GM12878 (cell line): Measurements from ENCODE around the gene REV3L. TPM values are rescaled to one million over a fixed set of nuclear protein-coding genes. Genes with fewer than 3 reads are reported as not detected.

ENCODE experiments used
- ATAC-seq: fragments of 200-7000 bp; cut with Tn5 transposase; 3 replicates; pipeline ENCODE4 v1.9.1; 2020; ENCODE audit warnings: mild to moderate bottlenecking, moderate library complexity
- BruUV-seq: library from RNA; stranded (reverse); fragments of 400-500 nt; replicated peaks from 2 replicates; lab custom pipeline; 2021; lab: Mats Ljungman, UMichigan
- CTCF ChIA-PET: fragments of 300-600 bp; sonication (Branson Sonifier 250); formaldehyde crosslinking; extraction: SDS; loops from one replicate; lab custom pipeline; 2021; ENCODE audit warnings: inconsistent platforms; lab: Yijun Ruan, JAX
- POLR2A ChIA-PET: fragments of 350-600 bp; formaldehyde crosslinking; extraction: SDS; loops from one replicate; lab custom pipeline; 2021; ENCODE audit warnings: inconsistent platforms; lab: Charles Lee
- RAD21 ChIA-PET: fragments of 300-600 bp; sonication (Branson Sonifier 250); formaldehyde crosslinking; loops from one replicate; lab custom pipeline; 2023; ENCODE audit warnings: antibody characterized with exemption; ENCODE audit not compliant: unreplicated experiment; lab: Charles Lee
- SMC1A ChIA-PET: fragments of 300-600 bp; sonication (Branson Sonifier 250); formaldehyde crosslinking; loops from one replicate; lab custom pipeline; 2023; ENCODE audit not compliant: unreplicated experiment, uncharacterized antibody; lab: Charles Lee
- DNase-seq: peaks from one replicate; pipeline ENCODE4 v3.0.0-alpha.2; 2011; ENCODE audit warnings: low read depth, low spot score
- FAIRE-seq: peaks from 3 replicates; lab custom pipeline; 2011; peaks lifted over from hg19 to GRCh38; lab: Jason Lieb, UNC
- H2AFZ ChIP-seq: 2 replicates; pipeline ENCODE4 v1.6.0; 2011; ENCODE audit warnings: low read depth, low read length, control low read depth; ENCODE audit not compliant: control insufficient read depth
- H3K27ac ChIP-seq: 2 replicates; pipeline ENCODE4 v1.5.1; 2011; ENCODE audit warnings: control low read depth; ENCODE audit not compliant: control insufficient read depth, insufficient read depth
- H3K27me3 ChIP-seq, 2 experiments: replicated peaks in 1 of 2; 2 replicates each; pipeline versions ENCODE4 v1.6.0 to v1.6.1; 2011; ENCODE audit warnings: low read length in 1 of 2; ENCODE audit not compliant: control insufficient read depth in 2 of 2, insufficient read depth in 2 of 2
- H3K36me3 ChIP-seq, 2 experiments: 2 replicates each; pipeline ENCODE4 v1.5.1; 2011; ENCODE audit warnings: low read length in 1 of 2; ENCODE audit not compliant: control insufficient read depth in 2 of 2, insufficient read depth in 2 of 2
- H3K4me1 ChIP-seq: 2 replicates; pipeline ENCODE4 v1.6.1; 2011; ENCODE audit warnings: mild to moderate bottlenecking, low read length, moderate library complexity, mixed read lengths; ENCODE audit not compliant: control insufficient read depth, insufficient read depth
- H3K4me2 ChIP-seq: 2 replicates; pipeline ENCODE4 v1.6.0; 2011; ENCODE audit warnings: control low read depth; ENCODE audit not compliant: control insufficient read depth, insufficient read depth
- H3K4me3 ChIP-seq: fragments of 200-600 bp; sonication (generic); 2 replicates; pipeline ENCODE4 v1.5.1; 2016
- H3K79me2 ChIP-seq: 2 replicates; pipeline ENCODE4 v1.6.0; 2011; ENCODE audit warnings: low read length; ENCODE audit not compliant: control insufficient read depth, insufficient read depth
- H3K9ac ChIP-seq: 2 replicates; pipeline ENCODE4 v1.8.0; 2011; ENCODE audit warnings: low read length, control low read depth, mixed read lengths; ENCODE audit not compliant: control insufficient read depth, insufficient read depth
- H3K9me3 ChIP-seq: replicated peaks from 3 replicates; pipeline ENCODE4 v1.5.1; 2011; ENCODE audit warnings: mild to moderate bottlenecking, low read length; ENCODE audit not compliant: control insufficient read depth, insufficient read depth
- H4K20me1 ChIP-seq: 2 replicates; pipeline ENCODE4 v1.6.0; 2011; ENCODE audit not compliant: control insufficient read depth, insufficient read depth
- BRCA1 ChIP-seq: IDR thresholded peaks from 2 replicates; pipeline ENCODE4 v1.6.1; 2011; ENCODE audit warnings: low read depth, low read length, improper control_type of control experiment
- GATAD2B ChIP-seq: fragments of 450-650 bp; conservative IDR thresholded peaks from 2 replicates; pipeline ENCODE4 v1.6.1; 2017; ENCODE audit warnings: low read depth, mild to moderate bottlenecking, moderate library complexity
- HDGF ChIP-seq: fragments of 450-650 bp; IDR thresholded peaks from 2 replicates; pipeline ENCODE4 v1.6.1; 2016; ENCODE audit warnings: antibody characterized with exemption
- MYC ChIP-seq: IDR thresholded peaks from 2 replicates; pipeline ENCODE4 v1.6.1; 2011; ENCODE audit warnings: mild to moderate bottlenecking, low read length, moderate library complexity, inconsistent platforms; ENCODE audit not compliant: insufficient read depth, insufficient replicate concordance, insufficient read length, severe bottlenecking
- TBL1XR1 ChIP-seq: IDR thresholded peaks from 2 replicates; pipeline ENCODE4 v1.6.1; 2012; ENCODE audit warnings: low read depth, low read length, improper control_type of control experiment
- WGBS: methylation state at CpG from one replicate; pipeline ENCODE4 v1.1.6; 2016; ENCODE audit warnings: low lambda C conversion rate; ENCODE audit not compliant: insufficient replicate concordance, insufficient coverage; ENCODE audit errors: missing lambda C conversion rate; 5-methylcytosine and 5-hydroxymethylcytosine counted together
- in situ Hi-C: fragments of 300-500 bp; cut with MboI; formaldehyde crosslinking; loops from 9 replicates; pipeline ENCODE4 v1.14.3; 2018; ENCODE audit warnings: mixed read lengths
- intact Hi-C: fragments of 100-400 bp; cut with micrococcal nuclease; formaldehyde crosslinking; loops from one replicate; pipeline ENCODE4 v1.14.2; 2022; ENCODE audit not compliant: unreplicated experiment
- polyA plus RNA-seq, 11 experiments: library from polyadenylated mRNA; depleted of rRNA in 4 of 11; unstranded in 6 of 11; stranded (reverse) in 5 of 11; fragments of >200 nt; fragmentation: Nextera tagmentation in 4 of 11; fragmentation: Illumina TruSeq in 1 of 11; extraction: Ambion mirVana in 4 of 11; extraction: Trizol in 1 of 11; gene quantifications; 1 replicate in 1 of 11; 2 replicates in 10 of 11; pipeline versions ENCODE4 v1.2.1 to v1.2.3, GENCODE V29; 2011 to 2016; ENCODE audit warnings: inconsistent platforms in 2 of 11, missing spikeins in 2 of 11, low read depth in 1 of 11
- total RNA-seq, 4 experiments: library from RNA; depleted of rRNA in 3 of 4; stranded (reverse); fragments of >200 nt in 3 of 4; fragmentation: Illumina TruSeq in 1 of 4; extraction: Trizol in 1 of 4; gene quantifications; 2 replicates each; pipeline versions ENCODE4 v1.2.1 to v1.2.3, GENCODE V29; 2013 to 2021
- TF ChIP-seq, protein P1 (sequence below): fragments of 450-650 bp; IDR thresholded peaks from 2 replicates; pipeline ENCODE4 v1.6.1; 2014; ENCODE audit warnings: mild to moderate bottlenecking
- TF ChIP-seq, protein P2 (sequence below): IDR thresholded peaks from 2 replicates; pipeline ENCODE4 v1.6.1; 2012; ENCODE audit warnings: low read depth, low read length, improper control_type of control experiment

REV3L gene
- total and polyA plus RNA-seq, 10 of the 15 experiments (the other 5 are each of a cell fraction or from before 2014, with no cell fraction given): 7.6 to 33.6 (median 21.5) TPM

DNA sequence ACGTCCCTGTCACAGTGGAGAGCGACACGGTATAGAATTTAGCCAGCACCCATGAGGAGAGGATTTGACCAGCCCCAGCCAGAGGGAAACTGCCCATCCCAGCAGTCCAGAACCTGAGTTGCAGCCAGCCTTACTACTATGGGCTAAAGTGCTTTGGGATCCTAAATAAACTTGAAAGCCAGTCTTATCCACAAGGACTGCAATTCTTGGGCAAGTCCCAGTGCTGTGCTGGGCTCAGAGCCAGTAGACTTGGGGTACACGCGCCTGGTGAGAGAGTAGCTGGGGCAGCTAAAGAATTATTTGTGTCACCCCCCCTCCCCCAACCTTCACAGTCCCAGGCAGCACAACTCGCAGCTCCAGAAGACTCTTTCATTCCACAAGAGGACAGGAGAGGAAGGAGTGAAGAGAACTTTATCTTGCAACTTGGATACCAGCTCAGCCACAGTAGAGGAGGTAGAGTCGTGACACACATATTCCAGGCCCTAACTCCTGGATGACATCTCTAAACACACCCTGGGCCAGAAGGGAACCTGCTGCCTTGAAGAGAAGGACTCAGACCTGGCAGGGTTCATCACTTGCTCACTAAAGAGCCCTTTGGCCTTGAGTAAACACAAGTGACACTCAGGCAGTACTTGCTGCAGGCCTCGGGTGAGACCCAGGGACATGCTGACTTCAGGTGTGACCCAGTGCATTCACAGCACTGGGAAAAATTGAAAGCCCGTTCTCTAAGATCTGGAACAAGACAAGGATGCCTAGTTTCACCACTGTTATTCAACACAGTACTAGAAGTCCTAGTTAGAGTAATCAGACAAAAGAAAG is 100.3 kb downstream of the REV3L start:
- RAD21 ChIA-PET: no interaction called here
- SMC1A ChIA-PET: interaction anchor here (1.5 to 2.3 kb wide), 4 partner anchors 8 to 96 kb away, joined by 3 to 7 read pairs (median 6); no protein-coding TSS in a partner anchor

More for the DNA sequence above, 100.3 kb downstream of the REV3L start:
- DNase-seq (no peak), ATAC-seq (no peak), FAIRE-seq (no peak)
- Histone ChIP-seq H3K4me1 (0 out of 2 replicates have a peak, but pooled peaks cover 3% of the 10 kb centered on the region), H3K4me3 (no peak overlapping the region), H3K9ac (no peak overlapping the region), H3K79me2 (no peaks in the 10 kb centered on the region), H3K36me3 (peaks cover 2 to 17% of the 10 kb centered on the region in 2 experiments; a peak in 3 of 4 replicates), H3K4me2 (no peak overlapping the region), H3K27me3 (no peaks in the 10 kb centered on the region), H4K20me1 (no peaks in the 10 kb centered on the region), H3K27ac (no peak overlapping the region), H3K9me3 (no peaks in the 10 kb centered on the region), H2AFZ (no peak overlapping the region)
- intact Hi-C loops: no loop called here
- ChIA-PET POLR2A (no interaction called here), CTCF (interaction anchor here (0.7 to 2.7 kb wide), 2 partner anchors 109 to 123 kb away, joined by 3 to 13 read pairs; a partner anchor contains a TSS)
- BruUV-seq: no TSS peak
- TF ChIP-seq HDGF: no peak
- TF ChIP-seq BRCA1: no peak
- TF ChIP-seq, protein P1, sequence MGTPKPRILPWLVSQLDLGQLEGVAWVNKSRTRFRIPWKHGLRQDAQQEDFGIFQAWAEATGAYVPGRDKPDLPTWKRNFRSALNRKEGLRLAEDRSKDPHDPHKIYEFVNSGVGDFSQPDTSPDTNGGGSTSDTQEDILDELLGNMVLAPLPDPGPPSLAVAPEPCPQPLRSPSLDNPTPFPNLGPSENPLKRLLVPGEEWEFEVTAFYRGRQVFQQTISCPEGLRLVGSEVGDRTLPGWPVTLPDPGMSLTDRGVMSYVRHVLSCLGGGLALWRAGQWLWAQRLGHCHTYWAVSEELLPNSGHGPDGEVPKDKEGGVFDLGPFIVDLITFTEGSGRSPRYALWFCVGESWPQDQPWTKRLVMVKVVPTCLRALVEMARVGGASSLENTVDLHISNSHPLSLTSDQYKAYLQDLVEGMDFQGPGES: no peak
- no peak for TF ChIP-seq MYC
- TF ChIP-seq, protein P2, sequence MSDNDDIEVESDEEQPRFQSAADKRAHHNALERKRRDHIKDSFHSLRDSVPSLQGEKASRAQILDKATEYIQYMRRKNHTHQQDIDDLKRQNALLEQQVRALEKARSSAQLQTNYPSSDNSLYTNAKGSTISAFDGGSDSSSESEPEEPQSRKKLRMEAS: no peak
- no peak for TF ChIP-seq TBL1XR1
- no peak for TF ChIP-seq GATAD2B
- in situ Hi-C loops: no loop called here
- WGBS: 98% methylated on average over 9 of the region's 9 CpGs
